ENCODE measurements around the gene ADGB.

- TF ChIP-seq CTCF (IDR thresholded peaks at IDR 0.05; ENCODE audit: low read depth, low read length) (no peak), MAX (IDR thresholded peaks at IDR 0.05; ENCODE audit: low read depth, low read length) (no peak), MYC (IDR thresholded peaks at IDR 0.05; ENCODE audit: low read depth, low read length) (no peak)
Observed at GRCh38 chr6:146682919-146683318, 84.1 kb downstream of the ADGB start.
